SH-SY5Y (cell line): ENCODE results near the gene NEK5.

ENCODE experiments used
- GATA2 ChIP-seq: IDR thresholded peaks from 2 replicates; pipeline ENCODE4 v1.6.1; 2011; ENCODE audit warnings: mild to moderate bottlenecking, low read depth, low read length
- GATA3 ChIP-seq: IDR thresholded peaks from 2 replicates; pipeline ENCODE4 v1.6.1; 2011; ENCODE audit warnings: low read depth, mild to moderate bottlenecking, low read length, moderate library complexity

DNA sequence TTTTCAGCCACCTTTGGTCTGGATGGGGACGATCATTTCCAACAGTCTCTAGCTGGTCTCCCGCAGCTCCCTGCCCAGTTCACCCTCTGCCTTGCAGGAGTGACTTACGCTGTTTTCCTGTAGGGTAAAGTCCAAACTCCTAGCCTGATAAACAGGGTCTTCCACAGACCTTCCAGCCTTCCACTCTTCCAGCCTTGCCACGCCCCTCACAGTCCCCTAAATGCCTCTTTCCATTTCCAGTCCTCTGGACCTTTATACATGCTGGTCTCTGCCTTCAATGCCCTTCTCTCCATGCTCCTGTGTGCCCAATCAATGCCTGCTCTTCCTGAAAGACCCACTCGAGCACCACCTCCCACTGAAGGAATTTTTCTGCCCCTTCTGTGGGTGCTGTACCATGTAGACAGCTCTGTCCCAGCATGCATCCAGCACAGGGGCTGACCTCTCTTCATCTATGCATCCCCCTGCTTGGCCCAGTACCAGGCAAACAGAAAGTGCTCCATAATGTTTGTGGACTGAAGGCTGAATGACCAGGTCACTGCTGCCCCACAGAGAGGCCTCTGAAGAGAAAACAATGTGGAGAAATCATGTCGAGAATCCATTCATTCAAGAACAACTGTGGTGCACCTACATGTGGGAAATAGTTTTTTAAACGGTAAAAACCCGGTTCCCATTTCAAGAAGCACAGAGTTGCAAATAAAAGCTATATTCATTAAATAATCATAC, 122.2 kb downstream of the NEK5 start:
- TF ChIP-seq GATA3, result no peak
- no peak for TF ChIP-seq GATA2
